HepG2 (cell line): ENCODE data around the gene POU2F2. TPM values are rescaled to one million over a fixed set of nuclear protein-coding genes. Genes with fewer than 3 reads are reported as not detected.
A peak's percentile ranks its signal among the peaks of the same experiment; 100 is the strongest.

Experiments
- CENPX ChIP-seq: sonication (generic); formaldehyde crosslinking; IDR thresholded peaks from 2 replicates; pipeline ENCODE4 v1.9.0; 2021; ENCODE audit warnings: mild to moderate bottlenecking, missing genetic modification reagents, moderate library complexity
- KLF9 ChIP-seq: IDR thresholded peaks from 2 replicates; pipeline ENCODE4 v1.6.1; 2016; ENCODE audit warnings: low read depth
- MXI1 ChIP-seq: IDR thresholded peaks from 3 replicates; pipeline ENCODE4 v1.6.1; 2012; ENCODE audit warnings: low read depth, low read length, inconsistent platforms, borderline replicate concordance
- ZBTB3 ChIP-seq: sonication (generic); formaldehyde crosslinking; IDR thresholded peaks from 2 replicates; pipeline ENCODE4 v1.4.0; 2020; ENCODE audit warnings: low read depth, mild to moderate bottlenecking, moderate library complexity, missing genetic modification reagents, borderline replicate concordance
- ZFP90 ChIP-seq: sonication (generic); formaldehyde crosslinking; IDR thresholded peaks from 2 replicates; pipeline ENCODE4 v1.8.0; 2022; ENCODE audit warnings: missing genetic modification reagents, mild to moderate bottlenecking, inconsistent platforms, borderline replicate concordance
- polyA plus RNA-seq, 8 experiments: library from polyadenylated mRNA; depleted of rRNA in 3 of 8; stranded (reverse) in 7 of 8; unstranded in 1 of 8; fragments of >200 nt; fragmentation: Illumina TruSeq in 4 of 8; extraction: Trizol in 4 of 8; gene quantifications; 2 replicates each; pipeline versions ENCODE4 v1.2.1 to v1.2.3, GENCODE V29; 2011 to 2016; ENCODE audit warnings: low read depth in 4 of 8, missing spikeins in 1 of 8, mixed read lengths in 1 of 8; ENCODE audit not compliant: insufficient read depth in 1 of 8
- total RNA-seq, 5 experiments: library from RNA; depleted of rRNA; stranded (reverse); fragments of >200 nt; fragmentation: Illumina TruSeq; extraction: Trizol; gene quantifications; 2 replicates each; pipeline ENCODE4 v1.2.3, GENCODE V29; 2016; ENCODE audit warnings: low read depth in 1 of 5
- TF ChIP-seq, protein P1 (sequence below): IDR thresholded peaks from 2 replicates; pipeline ENCODE4 v1.6.1; 2016
- TF ChIP-seq, protein P2 (sequence below): sonication (generic); formaldehyde crosslinking; IDR thresholded peaks from 2 replicates; pipeline ENCODE4 v1.5.1; 2020; ENCODE audit warnings: mild to moderate bottlenecking, missing genetic modification reagents, borderline replicate concordance

Gene POU2F2
- total and polyA plus RNA-seq, 2 of the 13 experiments (the other 11 are each of a cell fraction or from before 2014, with no cell fraction given), result 0.09 to 0.17 TPM

DNA sequence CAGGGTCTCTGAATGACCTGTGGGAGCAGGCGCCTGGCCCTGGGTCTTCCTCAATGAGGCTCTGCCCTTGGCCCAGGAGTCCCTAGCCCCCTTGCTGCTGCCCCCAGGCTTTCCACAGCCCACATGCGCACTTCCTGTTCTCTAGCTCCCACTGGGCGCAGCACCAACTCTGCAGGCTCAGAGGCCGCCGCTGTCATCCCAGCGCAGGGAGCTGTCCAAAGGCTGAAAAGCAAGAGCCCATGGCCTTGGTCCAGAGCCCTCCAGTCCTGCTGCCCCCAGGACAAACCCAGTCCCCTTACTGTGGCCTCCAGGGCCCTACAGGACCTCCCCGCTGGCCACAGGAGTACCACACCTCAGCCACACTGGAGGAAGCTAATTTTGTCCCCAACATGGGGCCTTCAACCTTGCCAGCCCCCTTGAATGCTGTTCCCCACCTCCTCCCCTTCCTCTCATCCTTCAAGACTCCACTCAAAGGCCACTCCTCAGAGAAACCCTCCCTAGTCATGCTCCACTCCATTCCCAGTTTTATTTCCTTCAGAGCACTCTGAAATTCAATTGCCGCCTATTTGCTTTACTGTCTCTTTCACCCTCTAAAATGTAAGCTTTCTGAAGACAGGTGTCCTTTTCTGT lies 8.0 kb upstream of the POU2F2 start (continued):
- no peak for TF ChIP-seq MXI1
- no peak for TF ChIP-seq CENPX (CRISPR knock-in tag)
- TF ChIP-seq, protein P1, sequence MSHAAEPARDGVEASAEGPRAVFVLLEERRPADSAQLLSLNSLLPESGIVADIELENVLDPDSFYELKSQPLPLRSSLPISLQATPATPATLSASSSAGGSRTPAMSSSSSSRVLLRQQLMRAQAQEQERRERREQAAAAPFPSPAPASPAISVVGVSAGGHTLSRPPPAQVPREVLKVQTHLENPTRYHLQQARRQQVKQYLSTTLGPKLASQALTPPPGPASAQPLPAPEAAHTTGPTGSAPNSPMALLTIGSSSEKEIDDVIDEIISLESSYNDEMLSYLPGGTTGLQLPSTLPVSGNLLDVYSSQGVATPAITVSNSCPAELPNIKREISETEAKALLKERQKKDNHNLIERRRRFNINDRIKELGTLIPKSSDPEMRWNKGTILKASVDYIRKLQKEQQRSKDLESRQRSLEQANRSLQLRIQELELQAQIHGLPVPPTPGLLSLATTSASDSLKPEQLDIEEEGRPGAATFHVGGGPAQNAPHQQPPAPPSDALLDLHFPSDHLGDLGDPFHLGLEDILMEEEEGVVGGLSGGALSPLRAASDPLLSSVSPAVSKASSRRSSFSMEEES (CRISPR knock-in tag), result peak; percentile 58; the same call in 1 of the 2 replicates
- no peak for TF ChIP-seq ZBTB3 (CRISPR knock-in tag)
- TF ChIP-seq, protein P2, sequence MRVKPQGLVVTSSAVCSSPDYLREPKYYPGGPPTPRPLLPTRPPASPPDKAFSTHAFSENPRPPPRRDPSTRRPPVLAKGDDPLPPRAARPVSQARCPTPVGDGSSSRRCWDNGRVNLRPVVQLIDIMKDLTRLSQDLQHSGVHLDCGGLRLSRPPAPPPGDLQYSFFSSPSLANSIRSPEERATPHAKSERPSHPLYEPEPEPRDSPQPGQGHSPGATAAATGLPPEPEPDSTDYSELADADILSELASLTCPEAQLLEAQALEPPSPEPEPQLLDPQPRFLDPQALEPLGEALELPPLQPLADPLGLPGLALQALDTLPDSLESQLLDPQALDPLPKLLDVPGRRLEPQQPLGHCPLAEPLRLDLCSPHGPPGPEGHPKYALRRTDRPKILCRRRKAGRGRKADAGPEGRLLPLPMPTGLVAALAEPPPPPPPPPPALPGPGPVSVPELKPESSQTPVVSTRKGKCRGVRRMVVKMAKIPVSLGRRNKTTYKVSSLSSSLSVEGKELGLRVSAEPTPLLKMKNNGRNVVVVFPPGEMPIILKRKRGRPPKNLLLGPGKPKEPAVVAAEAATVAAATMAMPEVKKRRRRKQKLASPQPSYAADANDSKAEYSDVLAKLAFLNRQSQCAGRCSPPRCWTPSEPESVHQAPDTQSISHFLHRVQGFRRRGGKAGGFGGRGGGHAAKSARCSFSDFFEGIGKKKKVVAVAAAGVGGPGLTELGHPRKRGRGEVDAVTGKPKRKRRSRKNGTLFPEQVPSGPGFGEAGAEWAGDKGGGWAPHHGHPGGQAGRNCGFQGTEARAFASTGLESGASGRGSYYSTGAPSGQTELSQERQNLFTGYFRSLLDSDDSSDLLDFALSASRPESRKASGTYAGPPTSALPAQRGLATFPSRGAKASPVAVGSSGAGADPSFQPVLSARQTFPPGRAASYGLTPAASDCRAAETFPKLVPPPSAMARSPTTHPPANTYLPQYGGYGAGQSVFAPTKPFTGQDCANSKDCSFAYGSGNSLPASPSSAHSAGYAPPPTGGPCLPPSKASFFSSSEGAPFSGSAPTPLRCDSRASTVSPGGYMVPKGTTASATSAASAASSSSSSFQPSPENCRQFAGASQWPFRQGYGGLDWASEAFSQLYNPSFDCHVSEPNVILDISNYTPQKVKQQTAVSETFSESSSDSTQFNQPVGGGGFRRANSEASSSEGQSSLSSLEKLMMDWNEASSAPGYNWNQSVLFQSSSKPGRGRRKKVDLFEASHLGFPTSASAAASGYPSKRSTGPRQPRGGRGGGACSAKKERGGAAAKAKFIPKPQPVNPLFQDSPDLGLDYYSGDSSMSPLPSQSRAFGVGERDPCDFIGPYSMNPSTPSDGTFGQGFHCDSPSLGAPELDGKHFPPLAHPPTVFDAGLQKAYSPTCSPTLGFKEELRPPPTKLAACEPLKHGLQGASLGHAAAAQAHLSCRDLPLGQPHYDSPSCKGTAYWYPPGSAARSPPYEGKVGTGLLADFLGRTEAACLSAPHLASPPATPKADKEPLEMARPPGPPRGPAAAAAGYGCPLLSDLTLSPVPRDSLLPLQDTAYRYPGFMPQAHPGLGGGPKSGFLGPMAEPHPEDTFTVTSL, result no peak
- no peak for TF ChIP-seq KLF9 (CRISPR knock-in tag)
- TF ChIP-seq ZFP90 (CRISPR knock-in tag), result no peak
